ENCODE results near the gene PSMF1. TPM values are rescaled to one million over a fixed set of nuclear protein-coding genes. Genes with fewer than 3 reads are reported as not detected.
"Not testable (repeated sequence)": the region's sequence is repeated elsewhere in the genome, so short reads cannot be mapped to it uniquely, and the experiment has no call there.

The PSMF1 gene
- total RNA-seq, 1 donor from 2014 or later, result 110 TPM

DNA sequence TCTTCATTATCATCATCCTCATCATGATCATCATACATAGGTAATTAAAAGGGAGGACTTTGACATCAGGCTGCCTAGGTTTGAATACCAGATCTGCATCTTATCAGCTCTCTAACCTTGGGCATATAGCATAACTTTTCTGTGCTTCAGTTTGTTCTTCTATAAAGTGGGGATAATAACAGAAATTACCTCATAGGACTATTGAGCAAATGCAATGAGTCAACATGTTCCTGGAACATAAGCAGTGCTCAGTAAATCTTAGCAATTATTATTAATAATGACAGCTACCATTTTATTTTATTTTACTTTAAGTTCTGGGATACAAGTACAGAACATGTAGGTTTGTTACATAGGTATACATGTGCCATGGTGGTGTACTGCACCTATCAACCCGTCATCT, 92.1 kb downstream of the PSMF1 start:
- no peak overlapping the region for H3K4me3 Mint-ChIP-seq (ENCODE audit: unreplicated experiment)
- TF ChIP-seq, protein P1, sequence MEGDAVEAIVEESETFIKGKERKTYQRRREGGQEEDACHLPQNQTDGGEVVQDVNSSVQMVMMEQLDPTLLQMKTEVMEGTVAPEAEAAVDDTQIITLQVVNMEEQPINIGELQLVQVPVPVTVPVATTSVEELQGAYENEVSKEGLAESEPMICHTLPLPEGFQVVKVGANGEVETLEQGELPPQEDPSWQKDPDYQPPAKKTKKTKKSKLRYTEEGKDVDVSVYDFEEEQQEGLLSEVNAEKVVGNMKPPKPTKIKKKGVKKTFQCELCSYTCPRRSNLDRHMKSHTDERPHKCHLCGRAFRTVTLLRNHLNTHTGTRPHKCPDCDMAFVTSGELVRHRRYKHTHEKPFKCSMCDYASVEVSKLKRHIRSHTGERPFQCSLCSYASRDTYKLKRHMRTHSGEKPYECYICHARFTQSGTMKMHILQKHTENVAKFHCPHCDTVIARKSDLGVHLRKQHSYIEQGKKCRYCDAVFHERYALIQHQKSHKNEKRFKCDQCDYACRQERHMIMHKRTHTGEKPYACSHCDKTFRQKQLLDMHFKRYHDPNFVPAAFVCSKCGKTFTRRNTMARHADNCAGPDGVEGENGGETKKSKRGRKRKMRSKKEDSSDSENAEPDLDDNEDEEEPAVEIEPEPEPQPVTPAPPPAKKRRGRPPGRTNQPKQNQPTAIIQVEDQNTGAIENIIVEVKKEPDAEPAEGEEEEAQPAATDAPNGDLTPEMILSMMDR (IDR thresholded peaks at IDR 0.05), result no peak
- no peaks in the 10 kb centered on the region for H3K9me3 Mint-ChIP-seq (ENCODE audit: low read depth)
- no peak overlapping the region for H3K27ac Mint-ChIP-seq (ENCODE audit: unreplicated experiment)
- peaks cover 56% of the 10 kb centered on the region for H3K27me3 Mint-ChIP-seq (ENCODE audit: low read depth)
- H3K36me3 Mint-ChIP-seq (ENCODE audit: low read depth), result no peaks in the 10 kb centered on the region
- no peak for DNase-seq (ENCODE audit: low spot score)
- peaks cover 4% of the 10 kb centered on the region for H3K4me1 Mint-ChIP-seq (ENCODE audit: low read depth)

DNA sequence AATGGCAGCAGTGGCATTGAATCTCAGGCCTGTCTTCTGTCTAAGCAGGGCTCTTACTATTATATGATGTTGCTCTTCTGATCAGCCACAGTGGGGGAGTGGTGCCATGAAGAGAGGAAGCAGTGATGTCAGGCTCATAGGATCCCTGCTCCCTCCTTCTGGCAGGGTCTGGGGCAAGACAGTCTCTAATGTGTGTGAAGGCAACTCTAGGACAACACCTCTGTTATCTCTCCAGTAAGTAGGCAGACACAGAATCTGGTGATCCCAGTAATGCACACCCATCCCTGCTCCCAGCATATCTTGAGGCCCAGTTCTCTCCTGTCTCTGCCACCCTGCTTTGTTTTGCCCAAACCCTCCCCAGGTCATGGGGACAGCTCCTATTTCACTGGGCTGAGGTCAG, 93.6 kb downstream of the PSMF1 start:
- TF ChIP-seq, protein P1 (IDR thresholded peaks at IDR 0.05), result no peak
- Mint-ChIP-seq H3K4me3 (ENCODE audit: unreplicated experiment) (no peak overlapping the region), H3K36me3 (ENCODE audit: low read depth) (no peaks in the 10 kb centered on the region), H3K27me3 (ENCODE audit: low read depth) (peaks cover 59% of the 10 kb centered on the region), H3K4me1 (ENCODE audit: low read depth) (peaks cover 4% of the 10 kb centered on the region), H3K27ac (ENCODE audit: unreplicated experiment) (no peak overlapping the region), H3K9me3 (ENCODE audit: low read depth) (no peaks in the 10 kb centered on the region)
- no peak for DNase-seq (ENCODE audit: low spot score)

DNA sequence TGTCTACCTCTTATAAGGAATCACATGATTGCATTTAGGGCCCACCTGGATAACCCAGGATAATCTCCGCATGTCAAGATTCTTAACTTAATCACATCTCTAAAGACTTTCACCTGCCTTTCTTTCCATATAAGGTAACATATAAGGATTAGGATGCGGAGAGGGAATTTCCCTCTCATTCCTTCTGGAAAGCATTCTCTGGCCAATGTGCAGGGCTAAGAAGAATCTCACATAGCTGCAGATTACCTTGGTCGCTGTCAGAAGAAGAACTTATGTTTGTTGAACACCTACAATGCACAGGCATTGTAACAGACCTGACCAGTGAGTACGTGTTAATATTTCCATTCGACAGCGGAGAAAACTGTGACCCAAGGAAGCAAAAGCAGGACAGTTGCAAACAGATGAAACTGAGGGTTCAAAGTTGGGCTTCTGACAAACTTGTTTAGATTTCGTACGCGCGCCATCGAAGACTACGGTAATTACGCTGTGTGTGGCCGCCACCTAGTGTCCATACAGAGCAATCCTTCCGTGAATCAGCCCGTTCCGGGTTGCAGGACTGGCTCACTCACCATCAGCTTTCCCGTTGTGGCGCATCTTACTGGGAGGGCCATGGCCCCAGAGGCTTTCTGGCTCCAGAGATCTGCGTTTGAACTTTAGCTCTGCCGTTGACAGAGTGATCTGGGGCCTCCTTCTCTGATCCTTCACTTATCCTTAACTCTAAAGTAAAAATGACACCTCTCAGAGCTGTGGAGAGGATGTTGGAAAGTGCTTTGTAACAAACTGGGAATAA, 94.4 kb downstream of the PSMF1 start:
- H3K4me3 Mint-ChIP-seq (ENCODE audit: unreplicated experiment), result no peak overlapping the region
- peaks cover under 1% of the 10 kb centered on the region for H3K36me3 Mint-ChIP-seq (ENCODE audit: low read depth)
- H3K9me3 Mint-ChIP-seq (ENCODE audit: low read depth), result no peaks in the 10 kb centered on the region
- peaks cover 4% of the 10 kb centered on the region for H3K4me1 Mint-ChIP-seq (ENCODE audit: low read depth)
- no peak overlapping the region for H3K27ac Mint-ChIP-seq (ENCODE audit: unreplicated experiment)
- DNase-seq (ENCODE audit: low spot score), result no peak
- peaks cover 58% of the 10 kb centered on the region for H3K27me3 Mint-ChIP-seq (ENCODE audit: low read depth)
- TF ChIP-seq, protein P1 (IDR thresholded peaks at IDR 0.05), result peak; percentile 88

DNA sequence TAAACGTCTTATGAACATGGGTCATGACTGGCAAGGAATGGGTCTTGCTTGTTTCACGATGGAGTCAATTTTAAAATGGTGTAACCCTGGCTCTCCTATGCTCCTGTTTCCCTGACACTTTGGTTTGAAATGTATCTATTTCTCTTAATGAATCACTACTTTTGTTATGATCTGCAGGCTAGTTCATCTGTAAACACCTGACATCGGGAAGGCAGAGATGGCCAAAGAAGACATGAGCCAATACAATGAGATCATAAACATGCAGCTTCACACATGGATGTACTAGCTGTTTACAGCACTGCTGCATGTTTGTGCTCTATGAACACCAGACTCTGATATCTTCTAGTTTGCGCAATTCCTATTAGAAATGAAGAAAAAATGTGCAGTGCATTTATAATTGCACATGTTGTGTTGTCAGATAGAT, 96.4 kb downstream of the PSMF1 start:
- Mint-ChIP-seq H3K4me3 (ENCODE audit: unreplicated experiment) (no peak overlapping the region), H3K36me3 (ENCODE audit: low read depth) (peaks cover 3% of the 10 kb centered on the region), H3K9me3 (ENCODE audit: low read depth) (no peaks in the 10 kb centered on the region), H3K27ac (ENCODE audit: unreplicated experiment) (no peak overlapping the region), H3K27me3 (ENCODE audit: low read depth) (peaks cover 58% of the 10 kb centered on the region), H3K4me1 (ENCODE audit: low read depth) (peaks cover 4% of the 10 kb centered on the region)
- TF ChIP-seq, protein P1 (IDR thresholded peaks at IDR 0.05), result no peak
- DNase-seq (ENCODE audit: low spot score), result no peak

DNA sequence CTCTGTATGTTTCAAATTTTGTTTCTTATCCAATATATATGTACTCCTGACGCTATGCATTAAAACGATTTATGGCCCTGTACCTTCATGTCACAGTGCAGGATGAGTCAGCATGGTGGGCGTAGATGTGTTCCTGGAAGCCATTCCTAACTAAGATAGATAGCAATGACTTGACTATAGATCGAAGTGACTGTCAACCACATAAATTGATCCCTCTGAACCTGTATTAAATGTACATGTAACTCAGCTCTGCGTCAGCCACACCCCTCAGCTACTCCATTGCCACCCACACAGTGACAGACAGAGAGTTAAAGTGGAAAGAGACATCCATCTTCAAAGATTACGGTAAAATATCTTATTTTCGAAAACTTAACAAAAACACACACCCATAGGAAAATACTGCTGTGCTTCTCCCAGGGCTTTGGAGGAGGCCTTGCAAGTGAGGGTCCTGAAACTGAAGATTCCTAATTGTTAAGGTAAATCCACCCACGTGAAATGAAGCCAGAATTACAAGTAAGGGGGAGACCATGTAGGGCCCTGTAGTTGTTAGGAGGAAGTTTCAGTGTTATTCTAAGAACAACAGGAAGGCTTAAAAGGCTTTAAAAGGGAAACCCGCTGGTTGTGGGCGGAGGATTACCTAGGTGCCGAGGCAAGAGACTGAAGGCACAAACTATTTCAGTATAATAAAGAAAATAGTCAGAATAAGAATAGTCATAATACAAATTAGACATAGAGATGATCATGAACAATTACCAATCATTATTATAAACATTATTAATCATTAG, 97.2 kb downstream of the PSMF1 start:
- H3K4me1 Mint-ChIP-seq (ENCODE audit: low read depth), result peaks cover 4% of the 10 kb centered on the region
- TF ChIP-seq, protein P1 (IDR thresholded peaks at IDR 0.05), result no peak
- peaks cover 3% of the 10 kb centered on the region for H3K36me3 Mint-ChIP-seq (ENCODE audit: low read depth)
- no peaks in the 10 kb centered on the region for H3K9me3 Mint-ChIP-seq (ENCODE audit: low read depth)
- DNase-seq (ENCODE audit: low spot score), result no peak
- no peak overlapping the region for H3K27ac Mint-ChIP-seq (ENCODE audit: unreplicated experiment)
- H3K27me3 Mint-ChIP-seq (ENCODE audit: low read depth), result peaks cover 61% of the 10 kb centered on the region
- no peak overlapping the region for H3K4me3 Mint-ChIP-seq (ENCODE audit: unreplicated experiment)

DNA sequence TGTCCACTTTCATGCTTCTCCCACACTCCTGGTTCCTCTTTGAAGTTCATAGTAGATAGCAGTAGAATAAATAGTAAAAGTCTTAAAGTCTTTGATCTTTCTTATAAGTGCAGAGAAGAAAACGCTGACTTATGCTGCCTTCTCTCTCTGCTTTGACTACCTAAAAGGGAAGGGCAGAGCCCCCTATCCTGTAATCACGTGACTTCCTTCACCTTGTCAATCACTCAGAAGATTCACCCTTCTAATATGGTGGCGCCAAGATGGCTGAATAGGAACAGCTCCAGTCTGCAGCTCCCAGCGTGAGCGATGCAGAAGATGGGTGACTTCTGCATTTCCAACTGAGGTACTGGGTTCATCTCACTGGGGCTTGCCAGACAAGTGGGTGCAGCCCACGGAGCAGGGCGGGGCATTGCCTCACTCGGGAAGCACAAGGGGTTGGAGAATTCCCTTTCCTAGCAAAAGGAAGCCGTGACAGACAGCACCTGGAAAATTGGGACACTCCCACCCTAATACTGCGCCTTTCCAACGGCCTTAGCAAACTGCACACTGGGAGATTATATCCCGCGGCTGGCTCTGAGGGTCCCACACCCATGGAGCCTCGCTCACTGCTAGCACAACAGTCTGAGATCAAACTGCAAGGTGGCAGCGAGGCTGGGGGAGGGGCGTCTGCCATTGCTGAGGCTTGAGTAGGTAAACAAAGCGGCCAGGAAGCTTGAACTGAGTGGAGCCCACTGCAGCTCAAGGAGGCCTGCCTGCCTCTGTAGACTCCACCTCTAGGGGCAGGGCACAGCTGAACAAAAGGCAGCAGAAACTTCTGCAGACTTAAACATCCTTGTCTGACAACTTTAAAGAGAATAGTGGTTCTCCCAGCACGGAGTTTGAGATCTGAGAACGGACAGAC, 98.4 kb downstream of the PSMF1 start:
- H3K27ac Mint-ChIP-seq (ENCODE audit: unreplicated experiment); H3K4me3 Mint-ChIP-seq (ENCODE audit: unreplicated experiment); H3K4me1 Mint-ChIP-seq (ENCODE audit: low read depth); H3K9me3 Mint-ChIP-seq (ENCODE audit: low read depth); H3K36me3 Mint-ChIP-seq (ENCODE audit: low read depth): not testable (repeated sequence)
- peak; percentile 44 for DNase-seq (ENCODE audit: low spot score)
- H3K27me3 Mint-ChIP-seq (ENCODE audit: low read depth), result peaks cover 60% of the 10 kb centered on the region
